ENCODE measurements around the gene CA14. TPM values are rescaled to one million over a fixed set of nuclear protein-coding genes. Genes with fewer than 3 reads are reported as not detected.

The CA14 gene
- total RNA-seq, 1 experiment from 2014 or later, result not detected

- DNase-seq (ENCODE audit: low read depth, low spot score), result no peak
- BruUV-seq (replicated peaks), result no TSS peak
- Histone ChIP-seq H3K4me1 (ENCODE audit: control insufficient read depth, insufficient read depth, low read length) (peaks cover 6% of the 10 kb centered on the region), H3K27ac (ENCODE audit: low read length) (no peak overlapping the region), H3K9me3 (ENCODE audit: control insufficient read depth, insufficient read depth, low read depth, low read length) (no peaks in the 10 kb centered on the region), H3K27me3 (ENCODE audit: control insufficient read depth, insufficient read depth, low read length) (no peaks in the 10 kb centered on the region), H3K4me3 (ENCODE audit: low read depth in 2 of 2, low read length in 2 of 2) (no peak overlapping the region), H3K36me3 (ENCODE audit: control insufficient read depth, insufficient read depth, low read length) (peaks cover 10% of the 10 kb centered on the region)
- ChIA-PET CTCF (no interaction called here), POLR2A (interaction anchor here (0.5 to 0.6 kb wide), 2 partner anchors 12 to 272 kb away, joined by 5 read pairs; no protein-coding TSS in a partner anchor)
- peak; percentile 39; the same call in 1 of the 2 replicates for ATAC-seq
- in situ Hi-C loops (cut with HindIII; ENCODE audit: low pct_unique_long_range_greater_than_20kb, low sequenced_read_pairs), result no loop called here
- TF ChIP-seq SIN3A (IDR thresholded peaks at IDR 0.05; ENCODE audit: borderline replicate concordance, insufficient read depth, low read depth, low read length) (no peak), POLR2AphosphoS5 (IDR thresholded peaks at IDR 0.05; ENCODE audit: low read depth, low read length) (no peak), CTCF (IDR thresholded peaks at IDR 0.05) (no peak), TCF7L2 (IDR thresholded peaks at IDR 0.05; ENCODE audit: low read depth, low read length) (no peak)
- TF ChIP-seq, protein P1, sequence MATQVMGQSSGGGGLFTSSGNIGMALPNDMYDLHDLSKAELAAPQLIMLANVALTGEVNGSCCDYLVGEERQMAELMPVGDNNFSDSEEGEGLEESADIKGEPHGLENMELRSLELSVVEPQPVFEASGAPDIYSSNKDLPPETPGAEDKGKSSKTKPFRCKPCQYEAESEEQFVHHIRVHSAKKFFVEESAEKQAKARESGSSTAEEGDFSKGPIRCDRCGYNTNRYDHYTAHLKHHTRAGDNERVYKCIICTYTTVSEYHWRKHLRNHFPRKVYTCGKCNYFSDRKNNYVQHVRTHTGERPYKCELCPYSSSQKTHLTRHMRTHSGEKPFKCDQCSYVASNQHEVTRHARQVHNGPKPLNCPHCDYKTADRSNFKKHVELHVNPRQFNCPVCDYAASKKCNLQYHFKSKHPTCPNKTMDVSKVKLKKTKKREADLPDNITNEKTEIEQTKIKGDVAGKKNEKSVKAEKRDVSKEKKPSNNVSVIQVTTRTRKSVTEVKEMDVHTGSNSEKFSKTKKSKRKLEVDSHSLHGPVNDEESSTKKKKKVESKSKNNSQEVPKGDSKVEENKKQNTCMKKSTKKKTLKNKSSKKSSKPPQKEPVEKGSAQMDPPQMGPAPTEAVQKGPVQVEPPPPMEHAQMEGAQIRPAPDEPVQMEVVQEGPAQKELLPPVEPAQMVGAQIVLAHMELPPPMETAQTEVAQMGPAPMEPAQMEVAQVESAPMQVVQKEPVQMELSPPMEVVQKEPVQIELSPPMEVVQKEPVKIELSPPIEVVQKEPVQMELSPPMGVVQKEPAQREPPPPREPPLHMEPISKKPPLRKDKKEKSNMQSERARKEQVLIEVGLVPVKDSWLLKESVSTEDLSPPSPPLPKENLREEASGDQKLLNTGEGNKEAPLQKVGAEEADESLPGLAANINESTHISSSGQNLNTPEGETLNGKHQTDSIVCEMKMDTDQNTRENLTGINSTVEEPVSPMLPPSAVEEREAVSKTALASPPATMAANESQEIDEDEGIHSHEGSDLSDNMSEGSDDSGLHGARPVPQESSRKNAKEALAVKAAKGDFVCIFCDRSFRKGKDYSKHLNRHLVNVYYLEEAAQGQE (IDR thresholded peaks at IDR 0.05; ENCODE audit: insufficient read depth in 1 of 2, low read depth in 2 of 2, low read length in 1 of 2), result no peak
- intact Hi-C loops (cut with micrococcal nuclease; ENCODE audit: unreplicated experiment), result no loop called here
Observed at GRCh38 chr1:150262388-150263320, 5.1 kb downstream of the CA14 start.

DNA sequence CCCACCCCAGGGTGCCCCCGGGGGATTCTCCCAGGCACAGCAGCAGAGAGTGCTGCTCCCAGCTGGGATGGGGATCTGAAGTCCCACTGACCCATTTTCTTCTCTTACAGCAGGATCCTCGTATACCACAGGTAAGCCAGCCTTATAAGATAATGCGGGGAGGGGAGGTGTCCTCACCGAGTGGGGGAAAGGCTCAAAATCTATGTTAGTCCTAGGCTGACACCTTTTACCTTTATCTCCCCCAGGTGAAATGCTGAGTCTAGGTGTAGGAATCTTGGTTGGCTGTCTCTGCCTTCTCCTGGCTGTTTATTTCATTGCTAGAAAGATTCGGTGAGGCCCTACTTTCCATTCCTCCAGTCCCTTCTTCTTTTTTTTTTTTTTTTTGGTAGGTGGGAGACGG lies 6.0 kb downstream of the CA14 start:
- DNase-seq (ENCODE audit: low read depth, low spot score) (no peak), ATAC-seq (no peak; the same call in 1 of the 2 replicates)
- intact Hi-C loops (cut with micrococcal nuclease; ENCODE audit: unreplicated experiment) (no loop called here), in situ Hi-C loops (cut with HindIII; ENCODE audit: low pct_unique_long_range_greater_than_20kb, low sequenced_read_pairs) (no loop called here)
- Histone ChIP-seq H3K27me3 (ENCODE audit: control insufficient read depth, insufficient read depth, low read length) (no peaks in the 10 kb centered on the region), H3K4me1 (ENCODE audit: control insufficient read depth, insufficient read depth, low read length) (peaks cover 9% of the 10 kb centered on the region), H3K9me3 (ENCODE audit: control insufficient read depth, insufficient read depth, low read depth, low read length) (no peaks in the 10 kb centered on the region), H3K27ac (ENCODE audit: low read length) (no peak overlapping the region), H3K36me3 (ENCODE audit: control insufficient read depth, insufficient read depth, low read length) (peaks cover 14% of the 10 kb centered on the region), H3K4me3 (ENCODE audit: low read depth in 2 of 2, low read length in 2 of 2) (no peak overlapping the region)
- CTCF ChIA-PET, result no interaction called here
- TF ChIP-seq POLR2AphosphoS5 (IDR thresholded peaks at IDR 0.05; ENCODE audit: low read depth, low read length) (peak; percentile 60; the same call in 1 of the 2 replicates), CTCF (IDR thresholded peaks at IDR 0.05) (no peak)
- TF ChIP-seq, protein P1 (IDR thresholded peaks at IDR 0.05; ENCODE audit: insufficient read depth in 1 of 2, low read depth in 2 of 2, low read length in 1 of 2), result no peak
- POLR2A ChIA-PET, result no interaction called here
- BruUV-seq (replicated peaks), result no TSS peak

Measured in Panc1 (cell line).